ENCODE measurements around the gene OR10H4.

- TF ChIP-seq CTCF (IDR thresholded peaks at IDR 0.05) (no peak), POLR2A (IDR thresholded peaks at IDR 0.05) (no peak)
Observed at GRCh38 chr19:15962319-15962718, 13.5 kb downstream of the OR10H4 start.
